ENCODE data around the gene PLCE1. TPM values are rescaled to one million over a fixed set of nuclear protein-coding genes. Genes with fewer than 3 reads are reported as not detected.

The PLCE1 gene
- total RNA-seq, 1 donor = 0.43 TPM

- no peak for TF ChIP-seq CTCF (IDR thresholded peaks at IDR 0.05; ENCODE audit: insufficient read depth, low read depth, low read length)
- H3K4me3 ChIP-seq (ENCODE audit: low read depth, low read length) = no peak overlapping the region
- DNase-seq (ENCODE audit: low read depth) = peak; percentile 67
Measured at GRCh38 chr10:93999401-93999851, 5.7 kb downstream of the PLCE1 start.

- no peak overlapping the region for H3K4me3 ChIP-seq (ENCODE audit: low read depth, low read length)
- TF ChIP-seq CTCF (IDR thresholded peaks at IDR 0.05; ENCODE audit: insufficient read depth, low read depth, low read length) = no peak
- no peak for DNase-seq (ENCODE audit: low read depth)
Measured at GRCh38 chr10:94000638-94001415, 7.1 kb downstream of the PLCE1 start.

GRCh38 chr10:94001416-94001810 is 7.7 kb downstream of the PLCE1 start:
- no peak for TF ChIP-seq CTCF (IDR thresholded peaks at IDR 0.05; ENCODE audit: insufficient read depth, low read depth, low read length)
- no peak overlapping the region for H3K4me3 ChIP-seq (ENCODE audit: low read depth, low read length)
- DNase-seq (ENCODE audit: low read depth) = no peak

GRCh38 chr10:94002156-94002555 is 8.4 kb downstream of the PLCE1 start:
- DNase-seq (ENCODE audit: low read depth) = no peak
- no peak for TF ChIP-seq CTCF (IDR thresholded peaks at IDR 0.05; ENCODE audit: insufficient read depth, low read depth, low read length)
- H3K4me3 ChIP-seq (ENCODE audit: low read depth, low read length) = no peak overlapping the region

GRCh38 chr10:94003488-94003887 is 9.8 kb downstream of the PLCE1 start:
- no peak overlapping the region for H3K4me3 ChIP-seq (ENCODE audit: low read depth, low read length)
- no peak for TF ChIP-seq CTCF (IDR thresholded peaks at IDR 0.05; ENCODE audit: insufficient read depth, low read depth, low read length)

GRCh38 chr10:94005050-94005449 is 11.3 kb downstream of the PLCE1 start:
- DNase-seq (ENCODE audit: low read depth) = no peak
- TF ChIP-seq CTCF (IDR thresholded peaks at IDR 0.05; ENCODE audit: insufficient read depth, low read depth, low read length) = no peak
- no peak overlapping the region for H3K4me3 ChIP-seq (ENCODE audit: low read depth, low read length)

More at GRCh38 chr10:94003488-94003887, 9.8 kb downstream of the PLCE1 start:
- no peak for DNase-seq (ENCODE audit: low read depth)
